Measurements from ENCODE around the gene UTS2R.

GRCh38 chr17:82345151-82345976 lies 26.2 kb upstream of the UTS2R start:
- TF ChIP-seq CTCF (IDR thresholded peaks at IDR 0.05): no peak
- no peak for TF ChIP-seq POLR2AphosphoS5 (IDR thresholded peaks at IDR 0.05)
- TF ChIP-seq POLR2A (IDR thresholded peaks at IDR 0.05): no peak
- no peak for TF ChIP-seq EP300 (IDR thresholded peaks at IDR 0.05)

Measured in stomach (tissue), 4 donors.